Measurements from ENCODE around the gene FBXO41.
A peak's percentile ranks its signal among the peaks of the same experiment; 100 is the strongest.

FBXO41 gene

GRCh38 chr2:73214120-73215035 lies 69.9 kb downstream of the FBXO41 start, which contains the start of gene SMYD5 (continued):
- no peak for TF ChIP-seq ZNF514 (tag by site-specific recombination; IDR thresholded peaks at IDR 0.05)
- 0 out of 2 replicates have a peak, but pooled peaks have one; percentile 4 for TF ChIP-seq WT1 (tag by site-specific recombination; IDR thresholded peaks at IDR 0.05)
- TF ChIP-seq ZNF558 (tag by site-specific recombination; IDR thresholded peaks at IDR 0.05): no peak
- peak; percentile 60; the same call in 1 of the 2 replicates for TF ChIP-seq ZFP37 (tag by site-specific recombination; IDR thresholded peaks at IDR 0.05)
- TF ChIP-seq ZNF561 (tag by site-specific recombination; IDR thresholded peaks at IDR 0.05; ENCODE audit: borderline replicate concordance): no peak
- no peak for TF ChIP-seq ZNF292 (tag by site-specific recombination; IDR thresholded peaks at IDR 0.05; ENCODE audit: borderline replicate concordance, low read depth)
- TF ChIP-seq REPIN1 (tag by site-specific recombination; IDR thresholded peaks at IDR 0.05; ENCODE audit: low read depth): no peak
- TF ChIP-seq ZNF610 (tag by site-specific recombination; IDR thresholded peaks at IDR 0.05; ENCODE audit: borderline replicate concordance): no peak
- TF ChIP-seq ZNF37A (tag by site-specific recombination; IDR thresholded peaks at IDR 0.05): no peak
- peak; percentile 88 for TF ChIP-seq KLF1 (tag by site-specific recombination; IDR thresholded peaks at IDR 0.05)
- no peak for TF ChIP-seq ZBTB10 (tag by site-specific recombination; IDR thresholded peaks at IDR 0.05)
- TF ChIP-seq BCL11B (tag by site-specific recombination; IDR thresholded peaks at IDR 0.05; ENCODE audit: low read depth): peak; percentile 43; the same call in 1 of the 2 replicates
- no peak for TF ChIP-seq RBAK (tag by site-specific recombination; IDR thresholded peaks at IDR 0.05)
- TF ChIP-seq PRDM1 (tag by site-specific recombination; IDR thresholded peaks at IDR 0.05): no peak
- TF ChIP-seq ATF2 (tag by site-specific recombination; IDR thresholded peaks at IDR 0.05; ENCODE audit: low read depth): no peak
- TF ChIP-seq ZNF837 (tag by site-specific recombination; IDR thresholded peaks at IDR 0.05): no peak
- TF ChIP-seq MYNN (tag by site-specific recombination; IDR thresholded peaks at IDR 0.05; ENCODE audit: borderline replicate concordance): no peak
- TF ChIP-seq HOXC10 (CRISPR knock-in tag; IDR thresholded peaks at IDR 0.05): no peak
- TF ChIP-seq BCL6B (tag by site-specific recombination; IDR thresholded peaks at IDR 0.05): no peak
- TF ChIP-seq MZF1 (tag by site-specific recombination; IDR thresholded peaks at IDR 0.05; ENCODE audit: borderline replicate concordance): no peak
- TF ChIP-seq HIC1 (tag by site-specific recombination; IDR thresholded peaks at IDR 0.05): no peak
- no peak for TF ChIP-seq BCL11A (tag by site-specific recombination; IDR thresholded peaks at IDR 0.05; ENCODE audit: low read depth)
- TF ChIP-seq SP7 (tag by site-specific recombination; IDR thresholded peaks at IDR 0.05): 0 out of 2 replicates have a peak, but pooled peaks have one; percentile 60
- no peak for TF ChIP-seq ZNF654 (tag by site-specific recombination; IDR thresholded peaks at IDR 0.05; ENCODE audit: low read depth)
- no peak for TF ChIP-seq ZFP41 (tag by site-specific recombination; IDR thresholded peaks at IDR 0.05; ENCODE audit: borderline replicate concordance)
- TF ChIP-seq ZNF626 (tag by site-specific recombination; IDR thresholded peaks at IDR 0.05): no peak
- no peak for TF ChIP-seq ZNF132 (tag by site-specific recombination; IDR thresholded peaks at IDR 0.05; ENCODE audit: borderline replicate concordance)
- TF ChIP-seq ZNF596 (tag by site-specific recombination; IDR thresholded peaks at IDR 0.05): no peak
- no peak for TF ChIP-seq ZNF677 (tag by site-specific recombination; IDR thresholded peaks at IDR 0.05)
- no peak for TF ChIP-seq ZNF571 (tag by site-specific recombination; IDR thresholded peaks at IDR 0.05)
- TF ChIP-seq ZNF747 (tag by site-specific recombination; IDR thresholded peaks at IDR 0.05): no peak
- TF ChIP-seq ZNF48 (tag by site-specific recombination; IDR thresholded peaks at IDR 0.05): no peak
- no peak for TF ChIP-seq ZNF670 (tag by site-specific recombination; IDR thresholded peaks at IDR 0.05; ENCODE audit: low read depth)
- TF ChIP-seq ZNF843 (tag by site-specific recombination; IDR thresholded peaks at IDR 0.05): no peak

Measured in HEK293 (cell line).